WERI-Rb-1 (cell line): Measurements from ENCODE around the gene THRB.
"Not testable (repeated sequence)": the region's sequence is repeated elsewhere in the genome, so short reads cannot be mapped to it uniquely, and the experiment has no call there.

Experiments used
- DNase-seq: peaks from one replicate; pipeline ENCODE4 v3.0.0-alpha.2; 2020
- H3K27ac ChIP-seq: fragments of 250-450 bp; sonication (Bioruptor Pico); 2 replicates; pipeline ENCODE4 v1.5.1; 2020; ENCODE audit warnings: mild to moderate bottlenecking, moderate library complexity
- H3K27me3 ChIP-seq: fragments of 250-450 bp; sonication (Bioruptor Pico); 2 replicates; pipeline ENCODE4 v1.5.1; 2021; ENCODE audit warnings: mild to moderate bottlenecking, low read depth, moderate library complexity; ENCODE audit not compliant: insufficient read depth, severe bottlenecking
- H3K36me3 ChIP-seq: fragments of 250-450 bp; sonication (Bioruptor Pico); 2 replicates; pipeline ENCODE4 v1.5.1; 2020; ENCODE audit warnings: mild to moderate bottlenecking, moderate library complexity
- H3K4me3 ChIP-seq: 2 replicates; pipeline ENCODE4 v1.5.1; 2011; ENCODE audit warnings: low read depth, mild to moderate bottlenecking, control low read depth, low read length
- H3K9me3 ChIP-seq: fragments of 250-450 bp; sonication (Bioruptor Pico); 2 replicates; pipeline ENCODE4 v1.5.1; 2021; ENCODE audit warnings: mild to moderate bottlenecking, moderate library complexity; ENCODE audit not compliant: severe bottlenecking
- TF ChIP-seq, protein P1 (sequence below): IDR thresholded peaks from 2 replicates; pipeline ENCODE4 v1.5.1; 2011; ENCODE audit warnings: low read depth, mild to moderate bottlenecking, control low read depth, inconsistent platforms, low read length

Gene THRB

DNA sequence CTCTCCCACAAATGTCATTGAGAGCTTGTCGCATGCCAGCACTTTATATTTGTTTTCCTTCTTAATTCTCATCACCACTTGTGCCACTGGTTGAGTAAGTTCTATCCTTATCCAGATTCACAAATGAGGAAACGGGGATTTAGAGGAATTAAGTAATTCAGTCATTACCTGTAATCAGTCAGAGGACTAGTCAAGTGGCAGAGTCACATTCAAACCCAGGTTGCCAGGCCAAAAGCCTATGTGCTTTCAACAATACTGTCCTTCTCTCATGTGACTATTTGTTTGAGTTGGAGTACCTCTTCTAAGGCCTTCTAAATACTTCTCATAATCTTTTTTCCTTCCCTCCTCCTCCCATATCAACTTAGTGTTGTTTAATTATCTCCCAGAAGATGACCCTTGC lies 76.9 kb downstream of the THRB start:
- H3K9me3 ChIP-seq, result no peaks in the 10 kb centered on the region
- no peaks in the 10 kb centered on the region for H3K36me3 ChIP-seq
- H3K4me3 ChIP-seq, result no peak overlapping the region
- TF ChIP-seq, protein P1, sequence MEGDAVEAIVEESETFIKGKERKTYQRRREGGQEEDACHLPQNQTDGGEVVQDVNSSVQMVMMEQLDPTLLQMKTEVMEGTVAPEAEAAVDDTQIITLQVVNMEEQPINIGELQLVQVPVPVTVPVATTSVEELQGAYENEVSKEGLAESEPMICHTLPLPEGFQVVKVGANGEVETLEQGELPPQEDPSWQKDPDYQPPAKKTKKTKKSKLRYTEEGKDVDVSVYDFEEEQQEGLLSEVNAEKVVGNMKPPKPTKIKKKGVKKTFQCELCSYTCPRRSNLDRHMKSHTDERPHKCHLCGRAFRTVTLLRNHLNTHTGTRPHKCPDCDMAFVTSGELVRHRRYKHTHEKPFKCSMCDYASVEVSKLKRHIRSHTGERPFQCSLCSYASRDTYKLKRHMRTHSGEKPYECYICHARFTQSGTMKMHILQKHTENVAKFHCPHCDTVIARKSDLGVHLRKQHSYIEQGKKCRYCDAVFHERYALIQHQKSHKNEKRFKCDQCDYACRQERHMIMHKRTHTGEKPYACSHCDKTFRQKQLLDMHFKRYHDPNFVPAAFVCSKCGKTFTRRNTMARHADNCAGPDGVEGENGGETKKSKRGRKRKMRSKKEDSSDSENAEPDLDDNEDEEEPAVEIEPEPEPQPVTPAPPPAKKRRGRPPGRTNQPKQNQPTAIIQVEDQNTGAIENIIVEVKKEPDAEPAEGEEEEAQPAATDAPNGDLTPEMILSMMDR, result no peak
- no peak overlapping the region for H3K27ac ChIP-seq
- no peak for DNase-seq
- H3K27me3 ChIP-seq, result no peaks in the 10 kb centered on the region

DNA sequence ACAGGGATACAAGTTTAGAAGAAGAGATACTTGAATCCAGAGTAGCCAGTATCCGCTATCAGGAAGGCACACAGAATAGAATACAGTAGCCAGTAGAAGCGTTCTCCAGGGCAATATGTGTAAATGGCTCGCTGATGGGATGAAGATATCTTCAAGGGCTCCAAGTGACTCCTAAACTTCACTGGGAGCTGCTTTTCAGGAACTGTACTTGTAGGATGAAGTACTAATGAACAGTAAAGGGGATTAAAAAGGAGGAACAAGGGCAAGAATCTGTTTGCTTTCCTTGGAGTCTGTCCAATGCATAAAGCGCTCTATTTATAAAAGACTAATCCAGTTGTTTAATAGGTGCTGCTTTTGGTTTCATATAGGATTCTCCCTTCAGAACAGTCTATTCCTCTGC lies 78.4 kb downstream of the THRB start:
- TF ChIP-seq, protein P1, result no peak
- no peak for DNase-seq
- Histone ChIP-seq H3K36me3 (no peaks in the 10 kb centered on the region), H3K9me3 (no peaks in the 10 kb centered on the region), H3K27ac (no peak overlapping the region), H3K27me3 (no peaks in the 10 kb centered on the region), H3K4me3 (no peak overlapping the region)

DNA sequence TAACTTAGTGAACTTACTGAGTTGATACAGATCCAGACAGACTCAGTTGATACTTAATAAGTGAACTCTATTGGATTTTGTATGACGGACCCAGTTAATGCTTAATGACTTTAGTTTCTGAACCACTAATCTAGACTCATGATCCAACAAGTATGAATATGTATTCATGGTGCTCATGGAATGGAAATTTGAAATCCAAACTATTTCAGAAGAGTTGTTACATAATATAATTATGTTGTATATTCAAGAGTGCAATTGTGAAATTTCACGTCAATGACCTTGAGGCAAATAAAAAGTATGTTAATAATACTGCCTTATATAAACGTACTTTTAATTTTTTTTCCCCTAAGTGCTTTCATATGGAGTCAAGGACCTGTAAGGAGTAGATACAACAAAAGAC lies 78.8 kb downstream of the THRB start:
- DNase-seq, result no peak
- Histone ChIP-seq H3K36me3 (no peaks in the 10 kb centered on the region), H3K9me3 (no peaks in the 10 kb centered on the region), H3K4me3 (no peak overlapping the region), H3K27ac (no peak overlapping the region), H3K27me3 (no peaks in the 10 kb centered on the region)
- TF ChIP-seq, protein P1, result no peak

DNA sequence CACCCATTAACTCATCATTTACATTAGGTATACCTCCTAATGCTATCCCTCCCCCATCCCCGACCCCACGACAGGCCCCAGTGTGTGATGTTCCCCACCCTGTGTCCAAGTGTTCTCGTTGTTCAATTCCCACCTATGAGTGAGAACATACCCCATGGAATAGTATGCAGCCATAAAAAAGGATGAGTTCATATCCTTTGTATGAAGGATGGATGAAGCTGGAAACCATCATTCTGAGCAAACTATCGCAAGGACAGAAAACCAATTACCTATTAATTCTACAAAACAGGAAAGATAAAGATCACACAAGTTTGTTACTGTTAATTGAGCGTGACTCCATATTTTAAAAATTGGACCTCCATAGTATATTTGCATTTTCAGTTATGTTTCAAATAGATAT lies 81.0 kb downstream of the THRB start:
- not testable (repeated sequence) for H3K27me3 ChIP-seq, H3K4me3 ChIP-seq, H3K9me3 ChIP-seq, DNase-seq, H3K36me3 ChIP-seq, H3K27ac ChIP-seq

DNA sequence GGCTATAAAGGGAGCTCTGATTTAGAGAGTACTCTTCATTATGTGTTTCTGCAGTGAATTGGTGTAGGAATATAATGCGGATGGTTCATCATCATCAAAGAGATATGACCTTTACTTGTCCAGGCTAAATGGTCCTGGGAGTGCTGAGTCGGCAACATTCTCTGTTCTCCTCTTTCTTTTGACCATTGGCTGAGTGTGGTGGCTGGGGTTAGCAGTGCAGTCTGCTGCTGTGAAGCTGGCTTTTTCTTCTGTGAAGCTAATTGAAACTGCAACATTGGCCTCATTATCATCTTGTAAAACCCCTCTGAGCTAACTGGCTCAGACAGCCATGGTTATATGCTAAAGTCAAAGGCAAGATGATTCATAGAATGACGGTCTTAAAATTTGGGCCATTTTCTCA lies 83.8 kb downstream of the THRB start:
- TF ChIP-seq, protein P1, result no peak
- no peaks in the 10 kb centered on the region for H3K9me3 ChIP-seq
- no peak for DNase-seq

DNA sequence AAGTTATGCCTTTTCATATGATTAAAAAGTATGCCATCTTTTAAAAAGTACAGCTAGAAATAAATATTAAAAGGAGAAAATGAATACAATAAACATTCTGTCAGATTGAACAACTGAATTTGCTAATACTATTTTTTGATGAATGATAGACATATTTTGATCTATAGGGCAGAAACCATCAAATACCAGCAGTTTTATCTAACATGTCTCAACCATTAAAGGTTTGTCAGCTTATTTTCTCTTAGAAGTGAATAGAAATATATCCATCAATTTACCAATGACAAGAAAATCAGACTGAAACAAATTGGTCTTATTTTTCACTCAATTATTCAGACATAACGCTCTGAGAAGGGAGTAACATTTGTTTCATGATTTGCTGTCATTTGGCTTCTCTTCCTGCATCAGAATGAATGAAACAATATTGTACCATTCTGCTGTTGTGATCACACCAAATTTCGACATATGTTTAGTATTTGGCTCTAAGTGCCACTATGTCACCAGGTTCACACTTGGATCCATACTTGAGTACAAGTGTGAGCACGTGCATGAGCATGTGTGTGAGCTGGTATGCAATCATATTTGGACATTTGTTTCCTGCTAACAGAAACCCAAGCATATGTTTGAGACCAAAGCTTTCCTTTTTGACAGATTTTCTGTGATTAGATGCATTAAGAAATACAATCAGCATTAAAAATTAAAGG lies 86.5 kb downstream of the THRB start:
- DNase-seq, result no peak
- H3K27me3 ChIP-seq, result no peaks in the 10 kb centered on the region
- TF ChIP-seq, protein P1, result no peak

More for the DNA sequence above, 83.8 kb downstream of the THRB start:
- H3K36me3 ChIP-seq, result no peaks in the 10 kb centered on the region
- no peak overlapping the region for H3K4me3 ChIP-seq
- H3K27me3 ChIP-seq, result no peaks in the 10 kb centered on the region
- no peak overlapping the region for H3K27ac ChIP-seq

More for the DNA sequence above, 86.5 kb downstream of the THRB start:
- H3K9me3 ChIP-seq, result no peaks in the 10 kb centered on the region
- H3K4me3 ChIP-seq, result no peak overlapping the region
- no peaks in the 10 kb centered on the region for H3K36me3 ChIP-seq
- no peak overlapping the region for H3K27ac ChIP-seq
